GM18520 (cell line): ENCODE results near the gene PPDPF.

ENCODE experiments used
- ATAC-seq: cut with Tn5 transposase; IDR thresholded peaks from one replicate; pipeline ENCODE4 v1.9.1; 2021; ENCODE audit not compliant: unreplicated experiment

Gene PPDPF

GRCh38 chr20:63487116-63487764 is 33.3 kb upstream of the PPDPF start:
- ATAC-seq, result no peak

- ATAC-seq, result no peak
These were observed 32.8 kb upstream of the PPDPF start for GRCh38 chr20:63487781-63488241.

- no peak for ATAC-seq
These were observed 32.0 kb upstream of the PPDPF start for GRCh38 chr20:63488315-63489251.

GRCh38 chr20:63490416-63490815 is 30.1 kb upstream of the PPDPF start:
- ATAC-seq, result no peak

GRCh38 chr20:63491078-63491477 is 29.5 kb upstream of the PPDPF start:
- no peak for ATAC-seq

- ATAC-seq, result no peak
These were observed 28.8 kb upstream of the PPDPF start for GRCh38 chr20:63491635-63492230.

- no peak for ATAC-seq
These were observed 28.0 kb upstream of the PPDPF start for GRCh38 chr20:63492518-63492917.

GRCh38 chr20:63492982-63493381 is 27.6 kb upstream of the PPDPF start:
- no peak for ATAC-seq

GRCh38 chr20:63493563-63494020 is 27.0 kb upstream of the PPDPF start:
- ATAC-seq, result no peak

- no peak for ATAC-seq
These were observed 26.5 kb upstream of the PPDPF start for GRCh38 chr20:63494084-63494419.

- no peak for ATAC-seq
These were observed 26.0 kb upstream of the PPDPF start for GRCh38 chr20:63494420-63495166.

- ATAC-seq, result no peak
These were observed 25.3 kb upstream of the PPDPF start for GRCh38 chr20:63495167-63495720.

GRCh38 chr20:63495741-63496595 is 24.6 kb upstream of the PPDPF start:
- ATAC-seq, result no peak

GRCh38 chr20:63496596-63497120 is 23.9 kb upstream of the PPDPF start:
- no peak for ATAC-seq

GRCh38 chr20:63497138-63497945 is 23.2 kb upstream of the PPDPF start:
- no peak for ATAC-seq

- no peak for ATAC-seq
These were observed 22.3 kb upstream of the PPDPF start for GRCh38 chr20:63497946-63498935.

- no peak for ATAC-seq
These were observed 21.6 kb upstream of the PPDPF start, which contains the start of gene EEF1A2 for GRCh38 chr20:63498960-63499337. EEF1A2 (minus strand) TSS chr20:63499083; CDS start chr20:63497763, 1,320 bp downstream.
